Smooth muscle cell of trachea (primary cell): ENCODE data around the gene EFCAB10. TPM values are rescaled to one million over a fixed set of nuclear protein-coding genes. Genes with fewer than 3 reads are reported as not detected.

Experiments
- total RNA-seq: library from RNA; depleted of rRNA; stranded (reverse); fragments of >200 nt; gene quantifications from 2 replicates; pipeline ENCODE4 v1.2.1, GENCODE V29; 2014

EFCAB10 gene
- not detected in 2 replicates for total RNA-seq

GRCh38 chr7:105581066-105581811, at the start of gene EFCAB10:
TSS of gene EFCAB10 (minus strand) at chr7:105581493. CDS start at chr7:105581463, 30 bp downstream.

GRCh38 chr7:105531792-105532671, 49.3 kb downstream of the EFCAB10 start, which contains the start of gene RINT1:
TSS of gene RINT1 (plus strand) at chr7:105532201. CDS start at chr7:105532316, 115 bp downstream.

GRCh38 chr7:105521717-105522463, 59.4 kb downstream of the EFCAB10 start, which contains the start of gene PUS7:
TSS of gene PUS7 (minus strand) at chr7:105522271. CDS start at chr7:105508512, 13,759 bp downstream.

Other genes starting within 250 kb of the EFCAB10 start
- gene SRPK2, start 192.6 kb downstream of the EFCAB10 start, total RNA-seq: 53.8 and 57.4 TPM in 2 replicates
- gene PUS7, start 59.2 kb downstream of the EFCAB10 start, total RNA-seq: 10.9 and 20.4 TPM in 2 replicates
- 19.7 and 24.7 TPM in 2 replicates for gene RINT1, start 49.3 kb downstream of the EFCAB10 start, total RNA-seq